ENCODE data around the gene TMEM209. TPM values are rescaled to one million over a fixed set of nuclear protein-coding genes. Genes with fewer than 3 reads are reported as not detected.

TMEM209 gene
- total RNA-seq, 1 experiment from 2014 or later, result 21.0 TPM

DNA sequence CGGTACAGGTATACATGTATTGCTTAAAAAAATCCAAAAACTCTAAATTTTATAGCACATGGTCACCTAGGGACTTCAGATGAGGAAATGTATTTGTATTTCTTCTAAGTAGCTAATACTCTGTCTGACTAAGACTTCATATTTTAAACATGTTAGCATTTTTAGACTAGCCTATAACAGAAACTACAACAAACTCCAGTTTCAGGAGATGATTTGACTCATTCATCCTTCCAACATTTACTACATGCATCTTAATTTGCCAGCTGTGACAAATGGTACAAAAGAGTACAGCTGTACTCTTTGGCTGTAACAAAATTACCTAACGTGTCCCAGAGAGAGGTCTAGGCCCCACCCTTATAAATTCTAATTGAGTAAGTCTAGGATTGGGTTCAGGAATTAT, 22.2 kb downstream of the TMEM209 start:
- Mint-ChIP-seq H3K4me1 (no peaks in the 10 kb centered on the region), H3K27me3 (ENCODE audit: low read depth) (no peaks in the 10 kb centered on the region), H3K4me3 (no peak overlapping the region), H3K27ac (no peak overlapping the region), H3K9me3 (no peaks in the 10 kb centered on the region), H3K36me3 (peaks cover 38% of the 10 kb centered on the region)
- TF ChIP-seq ESRRA (CRISPR knock-in tag; IDR thresholded peaks at IDR 0.05; ENCODE audit: borderline replicate concordance) (no peak), RELA (CRISPR knock-in tag; IDR thresholded peaks at IDR 0.05; ENCODE audit: borderline replicate concordance) (no peak), NFYB (CRISPR knock-in tag; conservative IDR thresholded peaks at IDR 0.05; ENCODE audit: low read depth) (no peak), ZNF219 (CRISPR knock-in tag; IDR thresholded peaks at IDR 0.05; ENCODE audit: borderline replicate concordance) (no peak), SMAD4 (CRISPR knock-in tag; IDR thresholded peaks at IDR 0.05) (no peak), PRRX2 (CRISPR knock-in tag; IDR thresholded peaks at IDR 0.05) (no peak), ZNF138 (CRISPR knock-in tag; conservative IDR thresholded peaks at IDR 0.05) (no peak), ZNF396 (CRISPR knock-in tag; IDR thresholded peaks at IDR 0.05; ENCODE audit: borderline replicate concordance) (no peak), ZNF671 (CRISPR knock-in tag; IDR thresholded peaks at IDR 0.05) (no peak), HMGA2 (CRISPR knock-in tag; IDR thresholded peaks at IDR 0.05) (no peak), NR2C2 (CRISPR knock-in tag; IDR thresholded peaks at IDR 0.05) (no peak), ZNF121 (CRISPR knock-in tag; IDR thresholded peaks at IDR 0.05) (no peak)
- TF ChIP-seq, protein P1, sequence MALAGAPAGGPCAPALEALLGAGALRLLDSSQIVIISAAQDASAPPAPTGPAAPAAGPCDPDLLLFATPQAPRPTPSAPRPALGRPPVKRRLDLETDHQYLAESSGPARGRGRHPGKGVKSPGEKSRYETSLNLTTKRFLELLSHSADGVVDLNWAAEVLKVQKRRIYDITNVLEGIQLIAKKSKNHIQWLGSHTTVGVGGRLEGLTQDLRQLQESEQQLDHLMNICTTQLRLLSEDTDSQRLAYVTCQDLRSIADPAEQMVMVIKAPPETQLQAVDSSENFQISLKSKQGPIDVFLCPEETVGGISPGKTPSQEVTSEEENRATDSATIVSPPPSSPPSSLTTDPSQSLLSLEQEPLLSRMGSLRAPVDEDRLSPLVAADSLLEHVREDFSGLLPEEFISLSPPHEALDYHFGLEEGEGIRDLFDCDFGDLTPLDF (CRISPR knock-in tag; IDR thresholded peaks at IDR 0.05), result no peak
- TF ChIP-seq, protein P2, sequence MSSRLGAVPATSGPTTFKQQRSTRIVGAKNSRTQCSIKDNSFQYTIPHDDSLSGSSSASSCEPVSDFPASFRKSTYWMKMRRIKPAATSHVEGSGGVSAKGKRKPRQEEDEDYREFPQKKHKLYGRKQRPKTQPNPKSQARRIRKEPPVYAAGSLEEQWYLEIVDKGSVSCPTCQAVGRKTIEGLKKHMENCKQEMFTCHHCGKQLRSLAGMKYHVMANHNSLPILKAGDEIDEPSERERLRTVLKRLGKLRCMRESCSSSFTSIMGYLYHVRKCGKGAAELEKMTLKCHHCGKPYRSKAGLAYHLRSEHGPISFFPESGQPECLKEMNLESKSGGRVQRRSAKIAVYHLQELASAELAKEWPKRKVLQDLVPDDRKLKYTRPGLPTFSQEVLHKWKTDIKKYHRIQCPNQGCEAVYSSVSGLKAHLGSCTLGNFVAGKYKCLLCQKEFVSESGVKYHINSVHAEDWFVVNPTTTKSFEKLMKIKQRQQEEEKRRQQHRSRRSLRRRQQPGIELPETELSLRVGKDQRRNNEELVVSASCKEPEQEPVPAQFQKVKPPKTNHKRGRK (CRISPR knock-in tag; IDR thresholded peaks at IDR 0.05; ENCODE audit: borderline replicate concordance), result no peak
- TF ChIP-seq, protein P3, sequence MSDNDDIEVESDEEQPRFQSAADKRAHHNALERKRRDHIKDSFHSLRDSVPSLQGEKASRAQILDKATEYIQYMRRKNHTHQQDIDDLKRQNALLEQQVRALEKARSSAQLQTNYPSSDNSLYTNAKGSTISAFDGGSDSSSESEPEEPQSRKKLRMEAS (CRISPR knock-in tag; IDR thresholded peaks at IDR 0.05), result no peak
- ATAC-seq (no peak), DNase-seq (ENCODE audit: low spot score) (no peak)
- POLR2A ChIA-PET, result interaction anchor here (1.7 kb wide), 1 partner anchor 23 kb away, joined by 3 read pairs; the partner anchor contains the start of gene TMEM209
- CTCF ChIA-PET, result no interaction called here

DNA sequence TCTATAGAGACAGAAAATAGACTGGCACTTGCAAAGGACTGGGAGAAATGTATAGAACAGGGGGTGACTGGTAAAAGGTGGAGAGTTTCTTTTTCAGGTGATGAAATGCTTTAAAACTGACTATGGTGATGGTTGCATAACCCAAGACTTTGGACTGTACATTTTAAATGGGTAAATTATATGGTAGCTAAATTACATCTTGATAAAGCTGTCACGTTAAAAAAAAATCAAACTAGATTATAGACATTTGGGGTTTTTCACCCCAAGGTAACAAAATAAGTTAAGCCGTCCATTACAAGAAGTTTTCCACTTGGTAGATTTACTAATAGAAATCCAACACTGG, 24.0 kb downstream of the TMEM209 start:
- H3K27me3 Mint-ChIP-seq (ENCODE audit: low read depth), result no peaks in the 10 kb centered on the region
- ATAC-seq, result no peak
- no peak for DNase-seq (ENCODE audit: low spot score)
- ChIA-PET CTCF (no interaction called here), POLR2A (no interaction called here)
- H3K4me1 Mint-ChIP-seq, result no peaks in the 10 kb centered on the region
- H3K36me3 Mint-ChIP-seq, result peaks cover 39% of the 10 kb centered on the region
- H3K9me3 Mint-ChIP-seq, result no peaks in the 10 kb centered on the region
- no peak overlapping the region for H3K4me3 Mint-ChIP-seq
- H3K27ac Mint-ChIP-seq, result no peak overlapping the region
- TF ChIP-seq MYBL2 (CRISPR knock-in tag; IDR thresholded peaks at IDR 0.05), result no peak
- TF ChIP-seq, protein P4, sequence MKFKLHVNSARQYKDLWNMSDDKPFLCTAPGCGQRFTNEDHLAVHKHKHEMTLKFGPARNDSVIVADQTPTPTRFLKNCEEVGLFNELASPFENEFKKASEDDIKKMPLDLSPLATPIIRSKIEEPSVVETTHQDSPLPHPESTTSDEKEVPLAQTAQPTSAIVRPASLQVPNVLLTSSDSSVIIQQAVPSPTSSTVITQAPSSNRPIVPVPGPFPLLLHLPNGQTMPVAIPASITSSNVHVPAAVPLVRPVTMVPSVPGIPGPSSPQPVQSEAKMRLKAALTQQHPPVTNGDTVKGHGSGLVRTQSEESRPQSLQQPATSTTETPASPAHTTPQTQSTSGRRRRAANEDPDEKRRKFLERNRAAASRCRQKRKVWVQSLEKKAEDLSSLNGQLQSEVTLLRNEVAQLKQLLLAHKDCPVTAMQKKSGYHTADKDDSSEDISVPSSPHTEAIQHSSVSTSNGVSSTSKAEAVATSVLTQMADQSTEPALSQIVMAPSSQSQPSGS (CRISPR knock-in tag; IDR thresholded peaks at IDR 0.05; ENCODE audit: borderline replicate concordance, low read depth), result no peak
- TF ChIP-seq, protein P5, sequence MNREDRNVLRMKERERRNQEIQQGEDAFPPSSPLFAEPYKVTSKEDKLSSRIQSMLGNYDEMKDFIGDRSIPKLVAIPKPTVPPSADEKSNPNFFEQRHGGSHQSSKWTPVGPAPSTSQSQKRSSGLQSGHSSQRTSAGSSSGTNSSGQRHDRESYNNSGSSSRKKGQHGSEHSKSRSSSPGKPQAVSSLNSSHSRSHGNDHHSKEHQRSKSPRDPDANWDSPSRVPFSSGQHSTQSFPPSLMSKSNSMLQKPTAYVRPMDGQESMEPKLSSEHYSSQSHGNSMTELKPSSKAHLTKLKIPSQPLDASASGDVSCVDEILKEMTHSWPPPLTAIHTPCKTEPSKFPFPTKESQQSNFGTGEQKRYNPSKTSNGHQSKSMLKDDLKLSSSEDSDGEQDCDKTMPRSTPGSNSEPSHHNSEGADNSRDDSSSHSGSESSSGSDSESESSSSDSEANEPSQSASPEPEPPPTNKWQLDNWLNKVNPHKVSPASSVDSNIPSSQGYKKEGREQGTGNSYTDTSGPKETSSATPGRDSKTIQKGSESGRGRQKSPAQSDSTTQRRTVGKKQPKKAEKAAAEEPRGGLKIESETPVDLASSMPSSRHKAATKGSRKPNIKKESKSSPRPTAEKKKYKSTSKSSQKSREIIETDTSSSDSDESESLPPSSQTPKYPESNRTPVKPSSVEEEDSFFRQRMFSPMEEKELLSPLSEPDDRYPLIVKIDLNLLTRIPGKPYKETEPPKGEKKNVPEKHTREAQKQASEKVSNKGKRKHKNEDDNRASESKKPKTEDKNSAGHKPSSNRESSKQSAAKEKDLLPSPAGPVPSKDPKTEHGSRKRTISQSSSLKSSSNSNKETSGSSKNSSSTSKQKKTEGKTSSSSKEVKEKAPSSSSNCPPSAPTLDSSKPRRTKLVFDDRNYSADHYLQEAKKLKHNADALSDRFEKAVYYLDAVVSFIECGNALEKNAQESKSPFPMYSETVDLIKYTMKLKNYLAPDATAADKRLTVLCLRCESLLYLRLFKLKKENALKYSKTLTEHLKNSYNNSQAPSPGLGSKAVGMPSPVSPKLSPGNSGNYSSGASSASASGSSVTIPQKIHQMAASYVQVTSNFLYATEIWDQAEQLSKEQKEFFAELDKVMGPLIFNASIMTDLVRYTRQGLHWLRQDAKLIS (CRISPR knock-in tag; IDR thresholded peaks at IDR 0.05; ENCODE audit: borderline replicate concordance), result no peak
- no peak for TF ChIP-seq GRHL2 (CRISPR knock-in tag; IDR thresholded peaks at IDR 0.05; ENCODE audit: insufficient replicate concordance, severe bottlenecking)
- TF ChIP-seq ZNF416 (CRISPR knock-in tag; IDR thresholded peaks at IDR 0.05), result no peak
- TF ChIP-seq PRRX2 (CRISPR knock-in tag; IDR thresholded peaks at IDR 0.05), result no peak
- TF ChIP-seq, protein P6, sequence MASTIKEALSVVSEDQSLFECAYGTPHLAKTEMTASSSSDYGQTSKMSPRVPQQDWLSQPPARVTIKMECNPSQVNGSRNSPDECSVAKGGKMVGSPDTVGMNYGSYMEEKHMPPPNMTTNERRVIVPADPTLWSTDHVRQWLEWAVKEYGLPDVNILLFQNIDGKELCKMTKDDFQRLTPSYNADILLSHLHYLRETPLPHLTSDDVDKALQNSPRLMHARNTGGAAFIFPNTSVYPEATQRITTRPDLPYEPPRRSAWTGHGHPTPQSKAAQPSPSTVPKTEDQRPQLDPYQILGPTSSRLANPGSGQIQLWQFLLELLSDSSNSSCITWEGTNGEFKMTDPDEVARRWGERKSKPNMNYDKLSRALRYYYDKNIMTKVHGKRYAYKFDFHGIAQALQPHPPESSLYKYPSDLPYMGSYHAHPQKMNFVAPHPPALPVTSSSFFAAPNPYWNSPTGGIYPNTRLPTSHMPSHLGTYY (CRISPR knock-in tag; IDR thresholded peaks at IDR 0.05), result no peak
- TF ChIP-seq, protein P7, sequence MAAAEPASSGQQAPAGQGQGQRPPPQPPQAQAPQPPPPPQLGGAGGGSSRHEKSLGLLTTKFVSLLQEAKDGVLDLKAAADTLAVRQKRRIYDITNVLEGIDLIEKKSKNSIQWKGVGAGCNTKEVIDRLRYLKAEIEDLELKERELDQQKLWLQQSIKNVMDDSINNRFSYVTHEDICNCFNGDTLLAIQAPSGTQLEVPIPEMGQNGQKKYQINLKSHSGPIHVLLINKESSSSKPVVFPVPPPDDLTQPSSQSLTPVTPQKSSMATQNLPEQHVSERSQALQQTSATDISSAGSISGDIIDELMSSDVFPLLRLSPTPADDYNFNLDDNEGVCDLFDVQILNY (CRISPR knock-in tag; IDR thresholded peaks at IDR 0.05), result no peak
- TF ChIP-seq NFYB (CRISPR knock-in tag; conservative IDR thresholded peaks at IDR 0.05; ENCODE audit: low read depth), result no peak
- TF ChIP-seq OVOL2 (CRISPR knock-in tag; IDR thresholded peaks at IDR 0.05; ENCODE audit: borderline replicate concordance), result no peak
